Hematopoietic multipotent progenitor cell treated with erythropoietin and hydrocortisone succinate and interleukin-3 and kit ligand, for 17 days (in vitro differentiated cells): Measurements from ENCODE around the gene NDUFA8.
A peak's percentile ranks its signal among the peaks of the same experiment; 100 is the strongest.

Source experiments
- DNase-seq: peaks from one replicate; pipeline ENCODE4 v3.0.0-alpha.2; 2015; ENCODE audit warnings: low spot score

The NDUFA8 gene

GRCh38 chr9:122184551-122184950, 25.0 kb upstream of the NDUFA8 start:
- no peak for DNase-seq

DNA sequence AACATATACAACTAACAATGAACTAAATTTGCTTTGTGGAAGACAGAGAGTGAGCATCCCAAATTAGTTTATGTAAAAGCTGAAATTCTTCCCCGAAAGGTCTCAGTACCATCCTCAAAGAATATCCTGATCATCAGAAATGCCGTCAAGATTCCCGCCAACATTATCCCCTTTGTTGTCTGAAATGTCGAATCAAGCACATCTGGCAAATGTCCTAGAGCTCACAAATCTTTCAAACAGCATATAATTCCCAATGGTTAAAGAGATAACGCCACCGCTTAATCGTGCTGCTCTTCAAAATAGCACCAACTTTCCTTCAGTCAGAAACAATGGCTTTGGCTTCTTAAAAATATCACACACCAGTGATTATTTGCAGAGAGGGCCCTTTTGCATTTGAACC, 23.9 kb upstream of the NDUFA8 start:
- no peak for DNase-seq

- no peak for DNase-seq
Measured at GRCh38 chr9:122180633-122181032, 21.1 kb upstream of the NDUFA8 start.

GRCh38 chr9:122179690-122180074, 20.1 kb upstream of the NDUFA8 start:
- DNase-seq: no peak

DNA sequence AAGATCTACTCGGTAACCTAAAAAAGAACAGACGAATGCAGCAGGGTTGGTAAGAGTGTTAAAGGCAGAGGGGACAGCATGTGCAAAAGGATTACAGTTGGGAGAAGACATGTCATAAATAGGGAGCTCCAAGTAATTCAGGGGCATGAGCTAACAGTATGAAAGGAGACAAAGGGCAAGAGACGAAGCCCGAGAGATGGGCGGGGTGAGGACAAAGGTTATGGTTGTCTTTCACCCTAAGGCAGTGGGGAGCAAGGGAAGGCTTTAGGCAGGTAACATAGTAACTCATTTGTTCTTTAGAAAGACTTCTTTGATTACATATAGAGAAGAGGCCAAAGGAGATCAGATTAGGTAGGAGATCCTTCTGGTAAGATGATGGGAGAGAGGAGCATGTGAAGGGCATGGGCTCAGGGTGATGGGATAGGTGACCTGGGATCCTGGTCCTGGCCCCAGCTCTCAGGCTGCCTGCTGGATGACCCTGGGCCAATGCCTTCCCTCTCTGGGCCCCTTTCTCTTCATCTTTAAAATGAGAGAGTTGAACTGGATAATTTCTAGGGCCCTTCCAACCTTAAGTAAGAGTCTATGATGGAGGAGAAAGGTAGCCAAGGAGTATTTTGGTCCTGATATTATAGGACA, 19.6 kb upstream of the NDUFA8 start:
- no peak for DNase-seq

- no peak for DNase-seq
Measured at GRCh38 chr9:122176916-122177315, 17.3 kb upstream of the NDUFA8 start.

GRCh38 chr9:122173670-122174069, 14.1 kb upstream of the NDUFA8 start:
- no peak for DNase-seq

DNA sequence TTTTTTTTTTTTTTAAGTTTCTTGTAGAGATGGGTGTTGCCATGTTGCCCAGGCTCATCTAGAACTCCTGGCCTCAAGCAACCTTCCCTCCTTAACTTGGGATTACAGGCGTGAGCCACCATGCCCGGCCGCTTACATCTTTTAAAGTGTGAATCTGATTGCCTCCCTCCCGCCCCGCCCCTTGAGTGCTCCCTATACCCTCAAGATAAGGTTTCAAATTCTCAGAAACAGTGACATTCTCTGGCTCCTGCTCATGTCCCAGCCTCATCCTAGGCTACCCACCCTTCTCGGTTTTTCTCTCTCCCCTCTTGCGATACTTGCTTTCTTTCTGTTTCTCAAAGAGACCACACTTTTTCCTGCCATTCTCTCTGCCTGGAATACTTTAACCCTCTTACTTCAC, 12.6 kb upstream of the NDUFA8 start:
- no peak for DNase-seq

GRCh38 chr9:122168356-122168755, 8.8 kb upstream of the NDUFA8 start:
- DNase-seq: no peak

- DNase-seq: no peak
Measured at GRCh38 chr9:122164286-122164685, 4.7 kb upstream of the NDUFA8 start.

DNA sequence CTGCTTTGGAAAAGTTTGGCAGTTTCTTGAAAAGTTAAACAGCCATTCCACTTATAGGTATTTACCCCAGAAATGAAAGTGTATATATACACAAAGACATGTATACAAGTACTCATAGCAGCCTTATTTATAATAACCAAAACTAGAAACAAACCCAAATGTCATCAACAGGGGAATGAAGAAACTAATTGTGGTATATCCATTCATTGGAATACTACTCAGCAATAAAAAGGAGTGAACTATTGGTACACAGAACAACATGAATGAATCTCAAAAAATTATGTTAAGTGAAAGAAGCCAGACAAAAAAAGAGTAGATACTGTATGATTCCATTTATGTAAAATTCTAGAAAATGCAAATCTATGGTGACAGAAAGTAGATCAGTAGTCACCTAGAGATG, 2.8 kb upstream of the NDUFA8 start:
- no peak for DNase-seq

- no peak for DNase-seq
Measured at GRCh38 chr9:122159925-122160246, 307 bp upstream of the NDUFA8 start.

- DNase-seq: peak; percentile 71
Measured at GRCh38 chr9:122158202-122158601, 1.4 kb downstream of the NDUFA8 start.

- no peak for DNase-seq
Measured at GRCh38 chr9:122155796-122156195, 3.8 kb downstream of the NDUFA8 start.

DNA sequence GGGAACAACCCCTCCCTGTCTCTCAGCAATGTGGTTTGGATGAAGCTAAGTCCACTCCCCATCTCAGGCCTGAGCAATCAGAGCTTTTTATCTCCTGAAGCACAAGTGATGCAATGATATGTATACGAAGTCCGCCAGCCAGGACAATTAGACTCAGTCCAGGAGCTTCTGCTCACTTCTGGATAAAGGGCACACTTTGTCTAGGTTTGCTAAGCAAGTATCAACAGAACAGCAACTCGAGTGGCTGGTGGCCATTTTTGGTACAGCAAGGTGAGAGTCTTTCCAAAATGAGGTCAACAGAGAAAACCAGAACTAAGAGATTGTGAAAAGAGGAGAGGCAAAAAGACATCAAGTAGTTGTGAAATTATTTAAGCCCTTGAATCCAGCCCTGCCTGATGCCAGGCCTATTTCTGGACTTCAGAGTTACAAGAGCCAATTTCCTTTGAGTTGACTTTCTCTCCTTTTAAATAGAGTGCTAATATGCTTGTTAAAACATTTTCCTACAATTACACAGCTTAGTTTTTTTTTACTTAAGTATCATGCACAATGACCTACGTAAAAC, 8.2 kb downstream of the NDUFA8 start:
- DNase-seq: no peak

DNA sequence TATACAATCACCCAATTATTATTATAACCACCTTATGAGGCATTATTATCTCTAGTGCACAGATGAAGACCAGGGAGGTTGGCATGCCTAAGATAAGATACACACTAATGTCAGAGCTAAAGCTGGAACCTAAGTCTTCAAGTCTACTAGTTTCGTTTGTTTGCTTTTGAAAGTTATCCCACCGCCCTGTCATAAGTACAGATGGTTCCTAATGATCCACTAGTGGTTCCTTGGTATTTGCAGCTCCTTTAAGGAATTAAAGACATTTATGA, 14.1 kb downstream of the NDUFA8 start:
- no peak for DNase-seq

DNA sequence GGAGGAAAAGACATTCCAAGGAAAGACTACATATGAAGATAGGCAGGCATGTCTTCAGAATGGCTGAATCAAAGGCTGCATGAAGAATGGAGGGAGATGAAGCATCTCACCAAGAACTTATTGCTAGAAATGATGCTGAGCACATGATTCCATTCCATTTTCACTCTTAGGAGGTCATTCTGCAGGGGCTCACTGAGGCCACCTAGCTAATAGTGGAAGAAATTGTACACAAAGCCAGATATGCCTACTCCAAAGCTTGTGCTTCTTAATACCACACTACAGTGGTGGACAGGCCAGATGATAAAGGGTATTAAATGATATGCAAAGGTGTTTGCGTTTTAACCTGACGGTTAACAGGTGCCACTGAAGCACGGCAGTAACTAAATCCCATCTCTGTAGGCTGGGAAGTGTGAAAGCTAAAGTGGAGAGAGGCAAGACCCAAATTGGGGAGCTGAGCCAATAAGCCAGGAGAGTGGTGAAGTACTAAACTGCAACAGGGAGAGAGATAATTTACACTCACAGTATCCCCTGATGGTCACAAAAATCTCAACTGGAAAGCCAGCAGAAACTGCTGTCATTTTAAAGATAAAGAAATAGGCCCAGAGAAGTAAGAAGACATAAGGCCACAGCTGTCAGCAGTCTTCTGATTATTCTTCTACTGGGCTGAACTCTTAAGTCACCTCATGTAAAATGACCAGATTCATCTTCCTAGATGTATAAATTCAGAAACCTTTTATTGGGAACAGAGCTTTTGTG, 14.6 kb downstream of the NDUFA8 start:
- DNase-seq: peak; percentile 66

- peak; percentile 45 for DNase-seq
Measured at GRCh38 chr9:122143876-122144405, 15.6 kb downstream of the NDUFA8 start.

DNA sequence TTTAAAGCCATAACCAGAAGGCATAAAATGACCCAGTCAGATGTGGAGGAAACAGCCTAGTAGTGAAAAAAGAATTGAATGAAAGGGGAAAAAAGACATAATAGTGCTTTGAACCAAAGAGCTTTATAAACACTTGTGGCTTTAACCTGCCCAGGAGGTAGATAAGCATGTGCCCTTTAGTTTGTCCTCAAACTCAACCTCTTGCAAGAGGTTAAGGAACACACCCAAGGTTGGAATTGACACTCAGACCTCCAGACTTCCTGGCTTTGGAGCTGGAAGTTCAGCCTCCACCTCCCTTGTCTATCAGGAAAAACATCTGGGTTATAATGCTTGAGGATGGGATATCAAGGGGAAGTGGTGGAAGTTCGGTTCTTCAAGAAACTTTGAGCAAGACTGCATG, 16.3 kb downstream of the NDUFA8 start:
- no peak for DNase-seq

DNA sequence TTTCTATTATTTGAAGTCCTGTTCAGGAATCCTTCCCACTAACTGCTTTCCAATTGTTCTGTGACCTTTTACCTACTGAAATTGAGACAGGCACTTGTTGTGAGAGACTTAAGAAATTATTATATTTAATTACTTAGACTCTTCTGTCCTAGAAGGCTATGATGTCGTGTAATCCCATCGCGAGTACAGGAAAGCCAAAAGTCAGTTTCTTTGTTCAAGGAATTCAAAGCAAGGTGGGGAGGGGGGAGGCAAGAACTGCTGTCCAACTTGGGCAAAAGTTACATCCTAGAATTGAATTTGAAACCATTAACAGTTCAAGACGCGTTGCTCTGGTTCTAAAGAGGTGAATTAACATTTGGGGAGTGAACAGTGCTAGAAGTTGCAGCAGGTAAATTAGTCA, 17.9 kb downstream of the NDUFA8 start:
- DNase-seq: no peak

GRCh38 chr9:122140368-122141193, 19.0 kb downstream of the NDUFA8 start:
- no peak for DNase-seq

DNA sequence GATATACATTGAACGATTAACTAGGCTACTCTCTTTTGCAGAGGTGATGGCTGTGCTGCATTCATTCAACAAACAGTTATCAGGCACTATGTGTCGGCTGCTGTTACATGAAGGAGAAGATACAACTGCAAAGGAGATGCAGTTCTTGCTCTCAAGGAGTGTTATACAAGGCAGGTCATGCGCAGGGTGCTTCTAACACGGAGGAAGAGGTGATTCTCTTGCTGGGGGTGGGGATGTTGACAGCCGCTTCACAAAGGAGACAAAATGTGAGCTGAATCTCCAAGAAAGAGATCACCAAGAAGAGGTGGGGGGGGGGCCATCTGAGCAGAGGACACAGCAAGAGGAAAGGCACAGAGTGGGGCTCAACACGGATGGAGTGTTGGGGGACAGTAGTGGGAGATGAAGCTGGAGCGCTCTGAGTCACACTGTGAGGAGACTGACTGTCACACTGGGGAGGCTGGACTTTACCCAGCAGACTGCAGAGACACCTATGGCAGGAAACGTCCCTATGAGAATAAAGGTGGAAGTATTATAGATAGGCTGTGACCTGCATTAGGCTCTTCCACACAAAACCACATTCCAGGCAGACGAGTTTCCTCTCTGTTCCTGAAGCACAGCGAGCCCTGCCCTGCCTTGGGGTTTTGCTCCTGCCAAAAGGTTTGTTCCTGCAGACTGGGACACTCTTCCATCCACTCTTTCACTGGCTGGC, 20.9 kb downstream of the NDUFA8 start:
- no peak for DNase-seq
